GM19452 (cell line): ENCODE data around the gene TBCK.
"Not testable (repeated sequence)": the region's sequence is repeated elsewhere in the genome, so short reads cannot be mapped to it uniquely, and the experiment has no call there.

Source experiments
- ATAC-seq: cut with Tn5 transposase; IDR thresholded peaks from one replicate; pipeline ENCODE4 v1.9.1; 2021; ENCODE audit not compliant: unreplicated experiment

TBCK gene

GRCh38 chr4:106323119-106323518, 7.1 kb upstream of the TBCK start:
- no peak for ATAC-seq

GRCh38 chr4:106321814-106322213, 5.8 kb upstream of the TBCK start:
- ATAC-seq, result not testable (repeated sequence)

DNA sequence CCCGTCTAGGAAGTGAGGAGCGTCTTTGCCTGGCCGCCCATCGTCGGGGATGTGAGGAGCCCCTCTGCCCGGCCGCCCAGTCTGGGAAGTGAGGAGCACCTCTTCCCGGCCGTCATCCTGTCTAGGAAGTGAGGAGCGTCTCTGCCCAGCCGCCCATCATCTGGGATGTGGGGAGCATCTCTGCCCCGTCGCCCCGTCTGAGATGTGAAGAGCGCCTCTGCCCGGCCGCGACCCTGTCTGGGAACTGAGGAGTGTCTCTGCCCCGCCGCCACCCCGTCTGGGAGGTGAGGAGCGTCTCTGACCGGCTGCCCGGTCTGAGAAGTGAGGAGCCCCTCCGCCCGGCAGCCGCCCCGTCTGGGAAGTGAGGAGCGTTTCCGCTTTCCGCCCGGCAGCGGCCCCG, 5.2 kb upstream of the TBCK start:
- not testable (repeated sequence) for ATAC-seq

GRCh38 chr4:106320235-106320634, 4.2 kb upstream of the TBCK start:
- no peak for ATAC-seq

DNA sequence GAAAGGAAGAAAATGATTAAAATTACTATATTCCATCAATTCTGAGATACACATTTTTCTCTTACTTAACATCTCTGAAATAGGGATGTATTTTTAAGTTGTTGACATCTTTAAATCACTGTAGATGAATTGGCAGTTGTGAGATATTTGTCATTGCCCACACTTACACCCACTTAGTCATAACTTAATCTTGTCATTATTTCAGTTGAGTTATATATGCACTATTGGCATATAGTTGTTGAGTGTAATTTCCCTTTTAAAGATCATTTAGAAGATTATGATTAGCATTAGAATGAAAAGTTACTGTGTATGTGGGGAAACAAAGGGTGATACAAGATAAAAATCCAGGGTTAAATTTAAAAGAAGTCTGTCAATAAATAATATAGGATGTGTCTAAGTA, 2.5 kb upstream of the TBCK start:
- no peak for ATAC-seq

GRCh38 chr4:106317815-106318214, 1.8 kb upstream of the TBCK start:
- ATAC-seq, result no peak

DNA sequence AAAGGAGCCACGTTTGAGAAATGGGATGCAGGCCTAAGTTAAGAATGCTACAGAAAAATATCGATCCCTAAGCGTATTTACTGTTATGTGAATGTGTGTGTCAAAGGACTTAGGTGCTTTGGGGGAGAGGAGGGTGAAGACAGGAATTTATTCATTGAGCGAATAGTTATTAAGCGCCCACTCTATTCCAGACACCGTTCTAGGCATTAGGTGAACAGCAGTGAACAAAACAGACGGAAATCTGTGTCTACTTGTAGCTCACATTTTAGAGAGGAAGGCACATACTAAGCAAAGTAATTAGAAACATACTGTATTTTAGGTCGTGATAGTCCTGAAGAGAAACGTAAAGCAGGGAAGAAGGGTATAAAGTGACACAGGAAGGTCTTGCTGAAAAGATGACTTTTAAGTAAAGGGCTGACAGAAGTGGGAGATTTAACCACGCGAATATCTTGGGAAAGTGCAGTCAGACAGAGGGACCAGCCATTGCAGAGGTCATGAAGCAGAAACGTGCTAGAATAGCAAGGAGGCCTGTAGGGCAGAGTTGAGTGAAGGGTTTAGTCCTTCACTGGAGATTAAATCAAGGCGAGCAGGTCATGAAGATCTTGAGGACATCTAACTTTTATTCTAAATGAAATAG, 882 bp upstream of the TBCK start:
- ATAC-seq, result peak; percentile 0

- ATAC-seq, result peak; percentile 30
These were observed 487 bp downstream of the TBCK start for GRCh38 chr4:106315476-106315967.

DNA sequence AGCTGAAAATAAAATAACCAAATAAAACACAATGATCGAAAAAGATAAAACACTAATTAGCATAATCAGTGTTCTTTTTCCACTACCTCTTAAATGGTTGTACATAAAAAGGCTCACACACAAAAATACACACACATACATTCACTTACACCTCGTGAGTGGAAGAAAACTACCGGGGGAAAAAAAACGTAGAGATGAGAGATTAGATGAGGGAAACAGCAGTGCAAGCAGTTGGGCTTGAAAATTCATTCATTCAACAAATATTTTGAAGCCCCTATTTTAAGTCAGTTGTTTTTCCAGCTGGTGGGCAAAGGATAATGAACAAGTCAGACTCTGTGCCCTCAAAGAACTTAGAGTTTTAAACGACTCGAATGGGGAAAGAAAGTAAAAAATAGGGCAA, 1.0 kb downstream of the TBCK start:
- ATAC-seq, result no peak

GRCh38 chr4:106312997-106313522, 2.9 kb downstream of the TBCK start:
- no peak for ATAC-seq

- no peak for ATAC-seq
These were observed 3.6 kb downstream of the TBCK start for GRCh38 chr4:106312377-106312776.

- no peak for ATAC-seq
These were observed 9.4 kb downstream of the TBCK start for GRCh38 chr4:106306561-106306960.

GRCh38 chr4:106305435-106306055, 10.5 kb downstream of the TBCK start:
- no peak for ATAC-seq

DNA sequence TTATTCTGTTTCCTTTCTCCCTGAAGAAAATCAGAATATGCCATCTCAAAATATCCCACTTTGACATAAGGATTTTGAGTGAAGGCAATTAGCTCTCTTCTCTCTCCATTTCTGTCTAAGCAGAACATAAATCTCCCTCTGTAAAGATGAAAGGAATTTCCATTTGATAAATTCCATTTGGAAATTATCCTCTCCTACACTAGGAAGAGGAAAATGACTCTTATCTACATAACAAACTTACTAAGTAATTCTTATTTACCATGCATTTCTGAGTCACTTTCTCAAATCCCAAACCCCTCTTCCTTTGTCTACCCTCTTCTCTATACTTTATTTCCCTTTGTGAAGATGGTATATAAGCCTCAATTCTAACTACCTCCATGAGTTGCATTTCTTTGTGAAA, 11.4 kb downstream of the TBCK start:
- no peak for ATAC-seq

GRCh38 chr4:106303548-106304281, 12.3 kb downstream of the TBCK start:
- ATAC-seq, result no peak

DNA sequence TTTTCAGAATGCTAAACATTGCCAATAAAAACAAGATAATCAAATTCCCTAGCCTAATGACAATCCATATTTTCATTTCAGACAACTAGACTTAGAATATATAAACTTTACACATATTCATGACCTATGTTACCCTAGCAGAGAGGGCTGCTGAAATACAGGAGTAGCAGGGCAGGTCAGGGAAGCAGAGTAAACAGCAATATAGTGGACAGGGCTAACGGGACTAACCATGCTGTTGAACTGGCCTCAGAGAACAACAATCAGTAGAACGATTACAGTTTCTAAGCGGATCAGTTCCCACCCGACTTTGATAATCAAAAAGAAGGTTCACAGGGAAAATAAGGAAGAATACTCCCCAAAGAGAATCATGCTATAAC, 14.0 kb downstream of the TBCK start:
- ATAC-seq, result no peak

GRCh38 chr4:106301393-106302061, 14.5 kb downstream of the TBCK start:
- no peak for ATAC-seq

- no peak for ATAC-seq
These were observed 16.0 kb downstream of the TBCK start for GRCh38 chr4:106299977-106300376.

DNA sequence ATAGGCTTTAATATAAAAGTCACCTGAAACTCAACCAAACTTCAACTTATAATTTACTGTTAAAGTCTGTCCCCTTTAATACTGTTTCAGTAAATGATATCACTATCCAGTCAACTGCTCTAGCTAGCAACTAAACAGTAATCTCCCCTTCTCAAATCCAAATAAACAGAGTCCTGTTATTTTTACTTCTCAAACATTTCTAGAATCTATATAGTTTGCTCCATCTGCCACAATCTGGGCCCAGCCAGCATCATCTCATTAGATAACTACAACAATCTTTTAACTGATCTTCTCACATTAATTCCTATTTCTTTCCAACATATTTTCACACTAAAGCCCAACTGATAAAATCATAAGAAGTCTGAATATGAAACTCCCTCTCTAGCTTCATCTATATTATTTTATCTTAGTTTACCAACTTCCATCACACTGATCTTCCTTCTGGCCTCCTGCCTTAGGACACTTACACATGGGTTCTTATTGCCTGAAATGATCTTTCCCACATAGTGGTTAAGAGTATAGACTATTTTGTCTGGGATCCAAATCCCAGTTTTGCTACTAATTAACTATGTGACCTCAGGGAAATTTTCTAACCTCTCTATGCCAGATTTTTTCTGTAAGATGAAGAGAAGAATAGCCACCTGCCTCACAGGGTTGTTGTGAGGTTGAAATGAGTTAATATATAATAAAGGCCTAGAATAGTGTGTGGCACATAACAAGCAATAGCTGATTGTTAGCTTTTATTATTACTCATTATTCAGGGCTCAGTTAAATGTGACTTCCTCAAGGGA, 18.6 kb downstream of the TBCK start:
- ATAC-seq, result no peak

GRCh38 chr4:106294062-106294461, 21.9 kb downstream of the TBCK start:
- no peak for ATAC-seq

DNA sequence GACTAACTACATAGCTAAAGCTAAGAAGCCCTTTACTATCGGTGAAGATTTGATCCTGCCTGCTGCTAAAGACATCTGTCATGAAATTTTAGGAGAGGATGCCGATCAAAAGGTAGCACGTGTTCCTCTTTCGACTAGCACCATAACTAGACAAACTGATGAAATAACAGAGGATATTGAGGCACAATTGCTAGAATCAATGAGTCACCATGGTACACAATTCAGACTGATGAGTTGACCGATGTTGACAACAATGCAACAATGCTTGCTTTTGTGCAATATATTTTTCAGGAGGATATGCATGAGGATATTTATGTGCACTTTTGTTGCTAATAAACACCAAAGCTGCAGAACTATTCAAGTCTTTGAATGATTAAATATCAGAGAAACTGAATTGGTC, 24.3 kb downstream of the TBCK start:
- ATAC-seq, result no peak
